Neural progenitor cell (in vitro differentiated cells): ENCODE data around the gene TRIO. TPM values are rescaled to one million over a fixed set of nuclear protein-coding genes. Genes with fewer than 3 reads are reported as not detected.

ENCODE experiments used
- DNase-seq: peaks from one replicate; pipeline ENCODE4 v3.0.0-alpha.2; 2016; ENCODE audit warnings: low spot score
- H2AFZ ChIP-seq: fragments of 200-600 bp; sonication (generic); replicated peaks from 2 replicates; pipeline ENCODE4 v1.6.1; 2016; ENCODE audit warnings: antibody characterized with exemption
- H3F3A ChIP-seq: fragments of 200-600 bp; sonication (generic); 2 replicates; pipeline ENCODE4 v1.6.1; 2016; ENCODE audit warnings: antibody characterized with exemption, low read depth
- H3K27ac ChIP-seq: fragments of 200-600 bp; sonication (generic); 2 replicates; pipeline ENCODE4 v1.5.1; 2016; ENCODE audit warnings: mild to moderate bottlenecking
- H3K27me3 ChIP-seq: fragments of 200-600 bp; sonication (generic); 2 replicates; pipeline ENCODE4 v1.6.1; 2016; ENCODE audit warnings: mild to moderate bottlenecking, moderate library complexity
- H3K36me3 ChIP-seq: fragments of 200-600 bp; sonication (generic); 2 replicates; pipeline ENCODE4 v1.5.1; 2016
- H3K4me1 ChIP-seq: fragments of 200-600 bp; sonication (generic); 2 replicates; pipeline ENCODE4 v1.6.1; 2016; ENCODE audit warnings: mixed run types
- H3K4me2 ChIP-seq: fragments of 200-600 bp; sonication (generic); 2 replicates; pipeline ENCODE4 v1.6.1; 2016
- H3K4me3 ChIP-seq: fragments of 200-600 bp; sonication (generic); 2 replicates; pipeline ENCODE4 v1.5.1; 2016
- H3K79me2 ChIP-seq: fragments of 200-600 bp; sonication (generic); 2 replicates; pipeline ENCODE4 v1.6.1; 2016; ENCODE audit warnings: low read depth
- H3K9ac ChIP-seq: fragments of 200-600 bp; sonication (generic); 2 replicates; pipeline ENCODE4 v1.6.1; 2016
- H3K9me3 ChIP-seq: fragments of 200-600 bp; sonication (generic); 2 replicates; pipeline ENCODE4 v1.5.1; 2016; ENCODE audit warnings: low read depth
- H4K20me1 ChIP-seq: fragments of 200-600 bp; sonication (generic); 2 replicates; pipeline ENCODE4 v1.6.1; 2016; ENCODE audit warnings: low read depth
- H3K27ac Mint-ChIP-seq: 3 replicates; pipeline ENCODE4 v1.8.0; 2021; ENCODE audit warnings: mixed read lengths
- H3K27me3 Mint-ChIP-seq: 2 replicates; pipeline ENCODE4 v1.8.0; 2022; ENCODE audit warnings: low read depth, mild to moderate bottlenecking, inconsistent platforms, moderate library complexity, mixed read lengths; ENCODE audit not compliant: insufficient read depth
- H3K36me3 Mint-ChIP-seq: 3 replicates; pipeline ENCODE4 v1.8.0; 2021; ENCODE audit warnings: mixed read lengths
- H3K4me1 Mint-ChIP-seq: 3 replicates; pipeline ENCODE4 v1.8.0; 2021; ENCODE audit warnings: mixed read lengths
- H3K4me3 Mint-ChIP-seq: 3 replicates; pipeline ENCODE4 v1.8.0; 2021; ENCODE audit warnings: mild to moderate bottlenecking, moderate library complexity, mixed read lengths
- H3K9me3 Mint-ChIP-seq: 3 replicates; pipeline ENCODE4 v1.8.0; 2020; ENCODE audit warnings: mixed read lengths
- EZH2 ChIP-seq: fragments of 200-600 bp; sonication (generic); IDR thresholded peaks from 2 replicates; pipeline ENCODE4 v1.6.1; 2017; ENCODE audit warnings: antibody characterized with exemption, mild to moderate bottlenecking, moderate library complexity
- EZH2phosphoT487 ChIP-seq: fragments of 200-600 bp; sonication (generic); IDR thresholded peaks from 2 replicates; pipeline ENCODE4 v1.6.1; 2017; ENCODE audit warnings: antibody characterized with exemption
- total RNA-seq: library from RNA; depleted of rRNA; stranded (reverse); fragments of >200 nt; gene quantifications from 2 replicates; pipeline ENCODE4 v1.2.3, GENCODE V29; 2015; ENCODE audit warnings: low replicate concordance
- TF ChIP-seq, protein P1 (sequence below): fragments of 200-600 bp; sonication (generic); IDR thresholded peaks from 2 replicates; pipeline ENCODE4 v1.5.1; 2017; ENCODE audit warnings: antibody characterized with exemption, mild to moderate bottlenecking

TRIO gene
- total RNA-seq, 1 donor from 2014 or later = 84.7 TPM

DNA sequence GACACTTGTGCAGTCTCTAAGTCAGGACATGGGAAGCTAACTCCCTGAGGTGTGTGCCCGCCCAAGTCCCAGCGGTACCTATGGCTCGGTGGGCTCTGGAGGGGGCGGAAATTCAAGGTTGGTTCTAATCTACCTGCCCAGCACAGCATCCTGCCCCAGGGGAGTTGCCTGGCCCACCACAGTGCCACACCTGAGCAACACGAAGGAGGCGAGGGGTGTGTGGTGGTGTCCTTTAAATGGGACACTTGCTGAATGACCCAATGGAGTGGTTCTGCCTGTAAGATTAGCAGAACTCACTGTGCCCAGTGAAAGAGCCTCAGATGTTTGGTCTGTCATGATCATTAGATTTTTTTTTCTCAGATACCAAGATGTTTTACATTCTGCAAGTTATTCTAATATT, 367.7 kb downstream of the TRIO start:
- H3K4me1 Mint-ChIP-seq = peaks cover 3% of the 10 kb centered on the region
- H3K27me3 Mint-ChIP-seq = peaks cover 7% of the 10 kb centered on the region
- peaks cover 3% of the 10 kb centered on the region for H3K9me3 Mint-ChIP-seq
- Histone ChIP-seq H2AFZ (no peak overlapping the region), H3K9ac (no peak overlapping the region), H3K79me2 (no peaks in the 10 kb centered on the region), H3K4me3 (no peak overlapping the region), H3K27me3 (no peaks in the 10 kb centered on the region), H3K27ac (no peak overlapping the region), H3K4me1 (no peaks in the 10 kb centered on the region), H3F3A (no peaks in the 10 kb centered on the region), H3K9me3 (no peaks in the 10 kb centered on the region), H4K20me1 (no peaks in the 10 kb centered on the region), H3K36me3 (no peaks in the 10 kb centered on the region), H3K4me2 (no peak overlapping the region)
- no peak for DNase-seq
- H3K4me3 Mint-ChIP-seq = no peak overlapping the region
- H3K36me3 Mint-ChIP-seq = peaks cover 18% of the 10 kb centered on the region
- TF ChIP-seq EZH2 (no peak), EZH2phosphoT487 (no peak)
- TF ChIP-seq, protein P1, sequence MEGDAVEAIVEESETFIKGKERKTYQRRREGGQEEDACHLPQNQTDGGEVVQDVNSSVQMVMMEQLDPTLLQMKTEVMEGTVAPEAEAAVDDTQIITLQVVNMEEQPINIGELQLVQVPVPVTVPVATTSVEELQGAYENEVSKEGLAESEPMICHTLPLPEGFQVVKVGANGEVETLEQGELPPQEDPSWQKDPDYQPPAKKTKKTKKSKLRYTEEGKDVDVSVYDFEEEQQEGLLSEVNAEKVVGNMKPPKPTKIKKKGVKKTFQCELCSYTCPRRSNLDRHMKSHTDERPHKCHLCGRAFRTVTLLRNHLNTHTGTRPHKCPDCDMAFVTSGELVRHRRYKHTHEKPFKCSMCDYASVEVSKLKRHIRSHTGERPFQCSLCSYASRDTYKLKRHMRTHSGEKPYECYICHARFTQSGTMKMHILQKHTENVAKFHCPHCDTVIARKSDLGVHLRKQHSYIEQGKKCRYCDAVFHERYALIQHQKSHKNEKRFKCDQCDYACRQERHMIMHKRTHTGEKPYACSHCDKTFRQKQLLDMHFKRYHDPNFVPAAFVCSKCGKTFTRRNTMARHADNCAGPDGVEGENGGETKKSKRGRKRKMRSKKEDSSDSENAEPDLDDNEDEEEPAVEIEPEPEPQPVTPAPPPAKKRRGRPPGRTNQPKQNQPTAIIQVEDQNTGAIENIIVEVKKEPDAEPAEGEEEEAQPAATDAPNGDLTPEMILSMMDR = no peak
- H3K27ac Mint-ChIP-seq = no peak overlapping the region

DNA sequence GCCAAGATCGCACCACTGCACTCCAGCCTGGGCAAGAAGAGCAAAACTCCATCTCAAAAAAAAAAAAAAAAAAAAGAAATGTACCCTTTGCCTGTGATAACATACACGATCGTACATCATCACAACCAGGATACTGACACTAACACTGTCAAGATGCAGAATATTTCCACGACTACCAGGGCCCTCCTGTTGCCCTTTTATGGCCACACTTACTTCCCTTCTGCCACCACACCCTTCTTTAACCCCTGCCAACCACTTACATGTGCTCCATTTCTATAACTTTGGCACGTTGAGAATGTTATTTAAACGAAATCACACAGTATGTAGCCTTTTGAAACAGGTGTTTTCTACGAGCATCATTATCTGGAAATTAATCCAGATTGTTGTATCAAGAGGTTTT, 369.4 kb downstream of the TRIO start:
- Histone ChIP-seq H3K79me2 (no peaks in the 10 kb centered on the region), H3K4me2 (no peak overlapping the region), H3K4me3 (no peak overlapping the region), H3K27ac (no peak overlapping the region), H3F3A (no peaks in the 10 kb centered on the region), H4K20me1 (no peaks in the 10 kb centered on the region), H3K4me1 (no peaks in the 10 kb centered on the region), H3K36me3 (no peaks in the 10 kb centered on the region), H3K9me3 (no peaks in the 10 kb centered on the region), H3K27me3 (no peaks in the 10 kb centered on the region), H3K9ac (no peak overlapping the region), H2AFZ (no peak overlapping the region)
- H3K36me3 Mint-ChIP-seq = peaks cover 12% of the 10 kb centered on the region
- H3K9me3 Mint-ChIP-seq = peaks cover 5% of the 10 kb centered on the region
- no peak overlapping the region for H3K27ac Mint-ChIP-seq
- peaks cover 7% of the 10 kb centered on the region for H3K27me3 Mint-ChIP-seq
- TF ChIP-seq, protein P1 = no peak
- TF ChIP-seq EZH2phosphoT487 = no peak
- no peak overlapping the region for H3K4me3 Mint-ChIP-seq
- DNase-seq = no peak
- peaks cover 3% of the 10 kb centered on the region for H3K4me1 Mint-ChIP-seq

DNA sequence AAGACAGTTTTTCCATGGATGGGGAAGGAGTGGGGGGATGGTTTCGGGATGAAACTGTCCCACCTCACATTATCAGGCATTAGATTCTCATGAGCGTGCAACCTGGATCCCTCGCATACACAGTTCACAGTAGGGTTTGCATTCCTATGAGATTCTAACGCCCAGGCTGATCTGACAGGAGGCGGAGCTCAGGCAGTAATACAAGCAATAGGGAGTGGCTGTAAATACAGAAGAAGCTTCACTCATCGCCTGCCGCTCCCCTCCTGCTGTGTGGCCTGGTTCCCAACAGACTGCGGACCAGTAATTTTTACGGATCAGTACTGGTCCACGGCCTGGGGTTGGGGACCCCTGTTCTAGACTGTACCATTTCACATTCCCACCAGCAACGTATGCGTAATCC, 370.1 kb downstream of the TRIO start:
- Histone ChIP-seq H3K79me2 (no peaks in the 10 kb centered on the region), H3K4me2 (no peak overlapping the region), H3K27ac (no peak overlapping the region), H3K4me1 (no peaks in the 10 kb centered on the region), H4K20me1 (no peaks in the 10 kb centered on the region), H3K4me3 (no peak overlapping the region), H3K36me3 (no peaks in the 10 kb centered on the region), H3F3A (no peaks in the 10 kb centered on the region), H3K27me3 (no peaks in the 10 kb centered on the region), H3K9ac (no peak overlapping the region), H2AFZ (no peak overlapping the region), H3K9me3 (no peaks in the 10 kb centered on the region)
- no peak overlapping the region for H3K4me3 Mint-ChIP-seq
- peaks cover 5% of the 10 kb centered on the region for H3K9me3 Mint-ChIP-seq
- TF ChIP-seq EZH2phosphoT487 (no peak), EZH2 (no peak)
- TF ChIP-seq, protein P1 = no peak
- DNase-seq = peak; percentile 36
- H3K36me3 Mint-ChIP-seq = peaks cover 6% of the 10 kb centered on the region
- H3K27ac Mint-ChIP-seq = no peak overlapping the region
- peaks cover 3% of the 10 kb centered on the region for H3K4me1 Mint-ChIP-seq
- H3K27me3 Mint-ChIP-seq = peaks cover 4% of the 10 kb centered on the region
